Measurements from ENCODE around the gene FOXR1. TPM values are rescaled to one million over a fixed set of nuclear protein-coding genes. Genes with fewer than 3 reads are reported as not detected.
A peak's percentile ranks its signal among the peaks of the same experiment; 100 is the strongest.
"Not testable (repeated sequence)": the region's sequence is repeated elsewhere in the genome, so short reads cannot be mapped to it uniquely, and the experiment has no call there.

Gene FOXR1
- total RNA-seq, 2 experiments from 2014 or later: not detected

GRCh38 chr11:119014209-119014924 is 42.8 kb downstream of the FOXR1 start:
- peaks cover 1% of the 10 kb centered on the region for H3K9me3 Mint-ChIP-seq
- CTCF ChIA-PET: interaction anchor here (5.0 kb wide), 1 partner anchor 16 kb away, joined by 20 read pairs; the partner anchor contains the start of gene SLC37A4
- peaks cover 31% of the 10 kb centered on the region for H3K4me1 Mint-ChIP-seq (ENCODE audit: low read depth)
- ATAC-seq (no peak), DNase-seq (no peak)
- peak overlapping the region; percentile 61 for H3K27ac Mint-ChIP-seq
- H3K27me3 Mint-ChIP-seq: no peaks in the 10 kb centered on the region
- POLR2A ChIA-PET: interaction anchor here (0.6 to 8.6 kb wide), 8 partner anchors 12 to 107 kb away, joined by 3 to 106 read pairs (median 8); partner anchors contain the start of genes CENATAC, HINFP and SLC37A4
- intact Hi-C loops (cut with micrococcal nuclease): no loop called here
- TF ChIP-seq CTCF (IDR thresholded peaks at IDR 0.05): no peak
- H3K36me3 Mint-ChIP-seq (ENCODE audit: low read depth): peaks cover 58% of the 10 kb centered on the region
- no peak overlapping the region for H3K4me3 Mint-ChIP-seq

GRCh38 chr11:119015054-119015611 is 43.6 kb downstream of the FOXR1 start:
- ChIA-PET CTCF (interaction anchor here (1.4 to 5.0 kb wide), 3 partner anchors 12 to 85 kb away, joined by 5 to 20 read pairs (median 5); partner anchors contain the start of gene SLC37A4), POLR2A (interaction anchor here (0.8 to 8.6 kb wide), 13 partner anchors 9 to 102 kb away, joined by 3 to 106 read pairs (median 5); partner anchors contain the start of genes C2CD2L, CENATAC, HYOU1 and SLC37A4)
- Mint-ChIP-seq H3K27me3 (no peaks in the 10 kb centered on the region), H3K9me3 (peaks cover 1% of the 10 kb centered on the region), H3K4me1 (ENCODE audit: low read depth) (peaks cover 37% of the 10 kb centered on the region), H3K4me3 (peak overlapping the region; percentile 10), H3K27ac (peak overlapping the region; percentile 99), H3K36me3 (ENCODE audit: low read depth) (peaks cover 65% of the 10 kb centered on the region)
- ATAC-seq (no peak), DNase-seq (no peak)
- no peak for TF ChIP-seq CTCF (IDR thresholded peaks at IDR 0.05)
- intact Hi-C loops (cut with micrococcal nuclease): no loop called here

GRCh38 chr11:119016216-119017009 is 44.9 kb downstream of the FOXR1 start:
- H3K4me3 Mint-ChIP-seq: peak overlapping the region; percentile 99
- H3K27me3 Mint-ChIP-seq: no peaks in the 10 kb centered on the region
- H3K27ac Mint-ChIP-seq: peak overlapping the region; percentile 99
- ChIA-PET POLR2A (interaction anchor here (0.7 to 8.6 kb wide), 14 partner anchors 12 to 573 kb away, joined by 3 to 106 read pairs (median 6); partner anchors contain the start of genes C2CD2L, CENATAC, HYOU1 and SLC37A4), CTCF (interaction anchor here (1.3 to 5.0 kb wide), 4 partner anchors 14 to 86 kb away, joined by 3 to 20 read pairs (median 5); partner anchors contain the start of gene SLC37A4)
- H3K4me1 Mint-ChIP-seq (ENCODE audit: low read depth): peaks cover 46% of the 10 kb centered on the region
- DNase-seq (no peak), ATAC-seq (no peak)
- H3K36me3 Mint-ChIP-seq (ENCODE audit: low read depth): peaks cover 74% of the 10 kb centered on the region
- TF ChIP-seq CTCF (IDR thresholded peaks at IDR 0.05): no peak
- intact Hi-C loops (cut with micrococcal nuclease): no loop called here
- H3K9me3 Mint-ChIP-seq: peaks cover 1% of the 10 kb centered on the region

- H3K4me3 Mint-ChIP-seq: peak overlapping the region; percentile 99
- H3K9me3 Mint-ChIP-seq; ATAC-seq; intact Hi-C loops (cut with micrococcal nuclease); DNase-seq; H3K27me3 Mint-ChIP-seq: not testable (repeated sequence)
- ChIA-PET POLR2A (interaction anchor here (1.0 to 8.6 kb wide), 9 partner anchors 11 to 102 kb away, joined by 3 to 106 read pairs (median 12); partner anchors contain the start of genes CENATAC, HMBS, HYOU1 and SLC37A4), CTCF (interaction anchor here (5.0 kb wide), 1 partner anchor 13 kb away, joined by 20 read pairs; the partner anchor contains the start of gene SLC37A4)
- peaks cover 79% of the 10 kb centered on the region for H3K36me3 Mint-ChIP-seq (ENCODE audit: low read depth)
- H3K4me1 Mint-ChIP-seq (ENCODE audit: low read depth): peaks cover 51% of the 10 kb centered on the region
- peak overlapping the region; percentile 99 for H3K27ac Mint-ChIP-seq
Measured at GRCh38 chr11:119017377-119017776, 45.8 kb downstream of the FOXR1 start.

Measured in activated CD8-positive, alpha-beta T cell treated with anti-CD3 and anti-CD28 coated beads for 36 hours (primary cell).